ENCODE measurements around the gene EML1.

EML1 gene

DNA sequence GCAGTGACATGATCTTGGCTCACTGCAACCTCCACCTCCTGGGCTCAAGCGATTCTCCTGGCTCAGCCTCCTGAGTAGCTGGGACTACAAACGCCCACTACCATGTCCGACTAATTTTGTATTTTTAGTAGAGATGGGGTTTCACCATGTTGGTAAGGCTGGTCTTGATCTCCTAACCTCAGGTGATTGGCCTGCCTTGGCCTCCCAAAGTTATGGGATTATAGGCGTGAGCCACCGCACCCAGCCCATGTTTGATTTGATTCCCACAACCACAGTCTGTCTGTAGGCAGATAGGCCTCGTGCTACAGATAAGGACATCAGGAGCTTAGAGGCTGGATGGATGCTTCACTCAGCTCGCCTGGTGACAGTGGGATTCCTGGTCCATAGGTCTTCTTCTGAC, 23.0 kb downstream of the EML1 start:
- peak in 2 of 42 donors; percentile 7 to 13 for DNase-seq
- intact Hi-C loops (cut with DNase I): no loop called here

DNA sequence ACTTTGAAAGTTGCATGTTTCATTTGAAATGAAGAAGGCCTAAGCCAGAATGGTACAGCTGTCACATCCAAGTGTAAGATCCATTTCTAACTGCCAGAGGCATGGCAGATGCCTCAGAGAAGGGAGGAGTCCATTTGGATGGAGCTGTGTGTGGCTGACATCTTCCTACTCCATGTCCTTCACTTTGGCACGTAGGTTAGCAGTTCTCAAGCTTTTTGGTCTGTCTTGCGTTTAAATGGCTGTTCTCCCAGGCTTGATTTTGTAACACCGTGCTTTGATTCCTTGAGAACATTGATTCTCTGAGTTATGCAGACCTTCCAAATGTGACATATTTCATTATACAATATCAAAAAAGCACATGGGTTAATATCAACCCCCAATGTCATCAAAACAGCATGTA, 23.4 kb downstream of the EML1 start:
- DNase-seq: peak in 3 of 42 donors; percentile 8 to 53 (median 40)
- intact Hi-C loops (cut with DNase I): no loop called here

DNA sequence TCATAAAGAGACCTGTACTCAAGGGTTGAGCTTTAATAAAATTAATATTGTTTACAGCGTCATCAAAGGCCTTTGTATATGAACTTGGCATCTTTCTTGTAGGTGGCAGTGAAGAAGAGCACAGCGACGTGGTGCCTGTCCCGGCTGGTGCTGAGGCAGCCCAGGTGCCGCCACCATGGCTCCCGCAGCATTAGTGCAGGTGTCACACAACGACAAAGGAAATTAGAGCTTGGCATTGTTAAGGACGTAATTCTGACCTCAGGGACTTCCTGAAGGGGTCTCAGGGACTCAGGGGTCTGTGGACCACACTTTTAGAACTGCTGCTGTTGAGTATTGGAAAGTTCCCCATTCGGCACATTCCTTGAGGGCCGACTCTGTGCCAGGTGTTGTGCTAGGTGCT, 24.1 kb downstream of the EML1 start:
- intact Hi-C loops (cut with DNase I): no loop called here
- DNase-seq: peak in 2 of 42 donors; percentile 12 to 36

DNA sequence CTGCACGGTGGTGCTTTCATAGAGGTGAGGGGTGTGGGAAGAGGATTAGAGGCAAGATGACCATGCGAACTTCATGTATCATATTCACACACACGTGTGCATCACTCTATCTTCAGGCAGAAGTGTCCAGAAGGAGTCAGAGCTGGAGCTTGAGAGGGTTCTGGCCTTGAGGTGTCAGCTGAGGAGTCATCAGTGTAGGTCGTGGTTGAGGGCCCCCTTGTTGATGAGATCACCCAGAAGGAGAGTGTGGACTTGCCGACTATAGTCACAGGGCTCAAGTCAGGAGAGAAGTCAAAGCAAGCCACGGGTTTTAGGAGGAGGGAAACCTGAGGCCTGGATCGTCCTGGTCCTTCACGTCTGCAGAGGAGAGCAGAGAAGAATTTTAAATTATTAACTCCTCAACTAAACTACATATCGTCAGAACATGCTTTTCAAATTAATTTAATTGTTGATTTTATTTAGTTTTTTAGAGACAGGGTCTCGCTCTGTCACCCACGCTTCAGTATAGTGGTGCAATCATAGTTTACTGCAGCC, 25.4 kb downstream of the EML1 start:
- intact Hi-C loops (cut with DNase I): no loop called here
- DNase-seq: peak in 3 of 42 donors; percentile 6 to 38 (median 10)

DNA sequence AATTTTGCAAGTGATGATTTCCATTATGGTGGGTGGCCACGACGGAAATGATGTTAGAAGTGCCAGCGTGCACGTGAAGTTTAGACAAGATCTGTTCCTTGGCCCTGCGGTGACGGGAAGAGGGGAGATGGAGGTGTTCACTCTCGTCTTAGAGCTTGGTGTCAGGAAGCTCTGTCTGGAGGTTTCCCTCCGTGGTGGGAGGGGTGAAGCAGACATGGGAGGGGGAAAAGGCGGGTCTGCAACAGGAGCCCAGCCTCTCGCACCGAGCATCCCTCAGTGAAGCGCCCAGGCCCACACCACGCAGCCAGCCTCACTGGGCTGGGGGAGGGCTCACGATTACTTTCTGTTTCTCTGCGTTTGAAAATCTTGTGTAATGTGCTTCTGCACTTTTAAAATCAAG, 26.3 kb downstream of the EML1 start:
- intact Hi-C loops (cut with DNase I): no loop called here

DNA sequence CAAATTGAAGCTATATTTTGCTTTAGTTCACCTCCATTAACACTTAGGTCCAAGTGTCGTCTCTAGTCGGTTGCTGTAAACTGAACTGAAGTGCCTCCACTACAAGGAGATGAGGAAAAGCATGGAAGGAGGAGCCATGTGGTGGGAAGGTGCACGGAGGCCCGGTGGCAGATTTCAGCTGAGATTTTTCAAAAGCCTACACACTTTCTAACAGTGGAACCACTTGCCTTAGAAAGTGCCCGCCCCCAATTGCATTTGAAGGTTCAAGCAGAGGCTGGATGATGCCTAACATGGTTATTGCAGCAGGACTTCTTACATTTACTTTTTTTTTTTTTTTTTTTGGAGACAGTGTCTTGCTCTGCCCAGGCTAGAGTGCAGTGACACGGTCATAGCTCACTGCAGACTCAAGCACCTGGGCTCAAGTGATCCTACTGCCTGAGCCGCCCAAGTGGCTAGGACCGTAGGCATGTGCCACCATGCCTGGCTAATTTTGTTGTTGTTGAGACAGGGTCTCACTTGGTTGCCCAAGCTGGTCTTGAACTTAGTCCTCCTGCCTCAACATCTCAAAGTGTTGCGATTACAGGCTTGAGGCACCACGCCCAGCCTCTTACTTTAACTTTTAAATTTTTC, 27.6 kb downstream of the EML1 start:
- intact Hi-C loops (cut with DNase I): no loop called here
- peak in 38 of 42 donors; percentile 33 to 90 (median 70) for DNase-seq

More for the DNA sequence above, 26.3 kb downstream of the EML1 start:
- DNase-seq: peak in 10 of 42 donors; percentile 20 to 59 (median 50)

- intact Hi-C loops (cut with DNase I): no loop called here
- DNase-seq: peak in 6 of 42 donors; percentile 30 to 51 (median 43)
Observed at GRCh38 chr14:99821519-99822508, 28.6 kb downstream of the EML1 start.

- DNase-seq: peak in 13 of 42 donors; percentile 20 to 63 (median 53)
Observed at GRCh38 chr14:99822800-99823455, 29.7 kb downstream of the EML1 start.

GRCh38 chr14:99824776-99825175, 31.6 kb downstream of the EML1 start:
- intact Hi-C loops (cut with DNase I): no loop called here

More at GRCh38 chr14:99822800-99823455, 29.7 kb downstream of the EML1 start:
- intact Hi-C loops (cut with DNase I): no loop called here

GRCh38 chr14:99829450-99829849, 36.2 kb downstream of the EML1 start:
- DNase-seq: peak in 1 of 42 donors; percentile 7
- intact Hi-C loops (cut with DNase I): no loop called here

More at GRCh38 chr14:99824776-99825175, 31.6 kb downstream of the EML1 start:
- DNase-seq: no peak

- intact Hi-C loops (cut with DNase I): no loop called here
- DNase-seq: peak in 1 of 42 donors; percentile 7
Observed at GRCh38 chr14:99831303-99831702, 38.1 kb downstream of the EML1 start.

- no peak for DNase-seq
- intact Hi-C loops (cut with DNase I): no loop called here
Observed at GRCh38 chr14:99831903-99832685, 38.9 kb downstream of the EML1 start.

GRCh38 chr14:99837822-99838221, 44.6 kb downstream of the EML1 start:
- DNase-seq: no peak
- intact Hi-C loops (cut with DNase I): no loop called here

GRCh38 chr14:99838639-99839134, 45.5 kb downstream of the EML1 start:
- no peak for DNase-seq

GRCh38 chr14:99839696-99840095, 46.5 kb downstream of the EML1 start:
- intact Hi-C loops (cut with DNase I): no loop called here
- DNase-seq: peak in 1 of 42 donors; percentile 35

More at GRCh38 chr14:99838639-99839134, 45.5 kb downstream of the EML1 start:
- intact Hi-C loops (cut with DNase I): no loop called here

DNA sequence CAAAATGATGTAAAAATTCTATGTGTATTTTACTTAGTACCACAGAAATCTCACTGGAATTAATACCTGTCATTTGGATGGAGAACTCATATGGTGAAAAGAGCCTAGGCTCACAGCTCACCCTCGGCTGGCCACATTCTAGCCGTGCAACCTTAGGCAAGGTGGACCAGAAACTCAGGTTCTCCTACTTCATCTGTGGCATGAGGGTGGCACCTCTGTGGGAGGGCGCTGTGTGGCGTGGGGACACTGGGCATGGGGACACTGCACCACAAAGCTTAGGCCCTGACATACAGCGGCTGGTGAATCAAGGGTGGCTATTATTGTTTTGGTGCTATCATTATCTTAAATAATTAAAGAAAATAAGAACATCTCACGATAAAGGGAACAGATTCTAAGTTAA, 47.1 kb downstream of the EML1 start:
- intact Hi-C loops (cut with DNase I): no loop called here
- DNase-seq: peak in 3 of 42 donors; percentile 15 to 27 (median 24)

DNA sequence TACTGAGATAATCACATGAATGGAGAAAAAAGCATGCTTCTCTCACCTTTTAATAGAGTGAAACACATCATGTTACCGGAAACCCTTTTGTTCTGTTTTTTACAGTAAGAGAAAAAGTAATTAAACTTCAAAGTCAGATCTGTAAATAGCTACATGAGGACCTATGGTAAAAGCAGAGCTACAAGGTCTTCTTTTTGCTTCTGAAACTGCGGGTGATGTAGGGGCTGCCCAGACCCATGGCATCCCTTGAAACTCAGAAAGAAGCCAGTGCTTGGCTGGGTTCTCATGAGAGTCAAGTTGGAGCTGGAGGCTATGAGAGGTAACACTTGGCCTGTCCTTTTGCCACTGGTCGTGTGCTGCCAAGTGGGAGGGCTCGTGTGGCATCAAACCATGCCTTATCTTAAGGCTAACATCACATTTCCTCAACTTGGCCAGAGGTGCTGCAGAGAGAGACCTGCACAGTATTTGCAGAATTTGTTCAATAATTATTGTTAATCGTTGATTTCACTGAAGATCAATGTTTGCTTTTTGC, 47.6 kb downstream of the EML1 start:
- intact Hi-C loops (cut with DNase I): no loop called here
- peak in 3 of 42 donors; percentile 14 to 31 (median 19) for DNase-seq

Measured in head of caudate nucleus (tissue), 42 donors.